HG02870 (cell line): Measurements from ENCODE around the gene KSR2.

ENCODE experiments used
- ATAC-seq: cut with Tn5 transposase; IDR thresholded peaks from one replicate; pipeline ENCODE4 v1.9.1; 2021; ENCODE audit warnings: mild to moderate bottlenecking, moderate library complexity; ENCODE audit not compliant: unreplicated experiment

KSR2 gene

DNA sequence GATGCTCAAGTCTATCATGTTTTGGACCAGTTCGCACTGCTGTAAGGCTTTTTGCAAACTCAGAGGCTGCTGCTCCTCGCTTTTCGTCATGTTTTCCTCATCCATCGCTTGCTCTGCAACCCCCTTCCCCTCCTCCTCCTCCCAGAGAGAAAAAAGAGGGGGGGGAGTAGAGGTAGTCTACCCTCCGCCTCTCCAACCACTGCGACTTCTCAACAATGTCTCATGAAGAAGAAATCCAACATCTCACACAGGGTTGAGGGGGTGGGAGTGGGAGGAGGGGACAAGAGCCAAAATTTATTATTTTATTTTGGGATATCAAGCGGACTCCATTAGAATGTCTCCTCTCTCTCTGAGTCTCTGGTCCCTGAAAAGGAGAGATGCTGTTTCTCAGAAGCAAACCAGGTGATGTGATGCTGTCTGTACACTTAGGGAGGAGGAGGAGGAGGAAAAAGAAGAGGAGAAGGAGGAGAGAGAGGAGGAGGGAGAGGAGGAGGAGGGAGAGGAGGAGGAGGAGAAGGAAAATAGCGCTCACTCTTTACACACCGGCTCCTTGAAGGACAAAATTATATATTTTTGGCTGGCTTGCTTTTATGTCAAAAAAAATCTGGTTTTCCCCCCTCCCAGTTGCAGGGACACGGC is 520 bp downstream of the KSR2 start:
- ATAC-seq, result no peak

DNA sequence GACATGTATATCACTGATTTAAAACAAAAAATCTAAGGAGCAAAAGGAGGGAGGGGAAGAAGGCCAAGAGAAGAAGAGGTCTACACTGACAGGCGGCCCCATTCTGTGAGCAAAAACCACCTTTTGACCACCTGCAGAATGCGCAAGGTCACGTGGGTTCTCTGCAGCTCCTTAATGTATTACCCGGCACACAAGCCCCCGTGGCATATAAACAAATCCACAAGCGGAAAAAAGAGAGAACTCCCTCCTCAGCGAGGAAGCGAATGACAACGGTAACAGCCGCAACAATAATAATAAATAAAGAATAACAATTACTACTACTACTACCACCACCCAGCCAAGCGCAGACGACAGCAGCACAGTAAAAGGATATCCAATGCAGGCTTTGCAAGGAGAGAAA is 1.3 kb downstream of the KSR2 start:
- ATAC-seq, result no peak

DNA sequence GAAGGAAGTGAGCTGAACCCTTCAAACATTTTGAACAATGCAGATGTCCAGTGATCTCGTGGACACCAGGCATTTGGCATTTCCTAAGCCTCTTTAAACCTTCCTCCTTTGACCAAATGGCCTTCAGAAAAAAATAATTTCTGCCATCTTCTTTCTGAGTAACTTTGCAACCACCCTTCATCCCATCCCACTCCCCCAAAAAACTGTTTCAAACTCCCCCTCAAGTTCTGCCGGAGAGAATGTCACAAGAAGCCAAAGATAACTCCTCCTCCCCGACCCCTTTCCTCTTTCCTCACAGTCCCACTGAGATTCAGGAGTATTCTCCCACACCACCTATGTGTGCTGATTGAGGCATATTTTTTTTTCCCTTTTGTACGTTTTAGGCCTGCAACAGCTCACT is 1.7 kb downstream of the KSR2 start:
- ATAC-seq, result no peak

DNA sequence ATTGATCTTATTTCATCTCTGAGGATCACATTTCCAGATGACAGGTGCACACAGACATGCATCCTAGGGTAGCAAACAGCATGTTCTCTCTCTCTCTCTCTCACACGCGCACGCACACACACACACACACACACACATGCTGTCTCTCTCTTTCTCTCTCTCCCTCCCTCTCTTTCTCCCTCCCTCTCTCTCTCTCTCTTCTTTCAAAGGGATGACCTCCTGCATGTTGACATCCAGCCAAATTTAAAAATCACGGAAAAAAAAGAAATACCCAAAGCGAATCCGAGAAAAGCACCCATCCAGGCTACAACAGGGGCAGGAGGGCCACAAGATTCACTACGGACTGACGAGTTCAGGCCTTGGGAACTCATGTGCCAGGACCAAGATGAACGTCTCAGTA is 2.3 kb downstream of the KSR2 start:
- ATAC-seq, result no peak

DNA sequence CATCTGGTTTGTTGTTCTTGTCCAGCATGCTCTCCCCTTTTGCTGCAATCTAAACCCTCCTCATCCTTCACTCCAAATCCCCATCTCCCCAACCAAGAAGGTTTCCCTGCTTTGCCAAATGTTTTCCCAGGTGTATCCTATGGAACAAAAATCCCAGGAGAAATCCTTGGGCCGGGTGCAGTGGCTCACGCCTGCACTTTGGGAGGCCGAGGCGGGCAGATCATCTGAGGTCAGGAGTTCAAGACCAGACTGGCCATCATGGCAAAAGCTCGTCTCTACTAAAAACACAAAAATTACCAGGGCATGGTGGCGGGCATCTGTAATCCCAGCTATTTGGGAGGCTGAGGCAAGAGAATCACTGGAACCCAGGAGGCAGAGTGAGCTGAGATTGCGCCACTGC is 5.0 kb downstream of the KSR2 start:
- ATAC-seq, result no peak

DNA sequence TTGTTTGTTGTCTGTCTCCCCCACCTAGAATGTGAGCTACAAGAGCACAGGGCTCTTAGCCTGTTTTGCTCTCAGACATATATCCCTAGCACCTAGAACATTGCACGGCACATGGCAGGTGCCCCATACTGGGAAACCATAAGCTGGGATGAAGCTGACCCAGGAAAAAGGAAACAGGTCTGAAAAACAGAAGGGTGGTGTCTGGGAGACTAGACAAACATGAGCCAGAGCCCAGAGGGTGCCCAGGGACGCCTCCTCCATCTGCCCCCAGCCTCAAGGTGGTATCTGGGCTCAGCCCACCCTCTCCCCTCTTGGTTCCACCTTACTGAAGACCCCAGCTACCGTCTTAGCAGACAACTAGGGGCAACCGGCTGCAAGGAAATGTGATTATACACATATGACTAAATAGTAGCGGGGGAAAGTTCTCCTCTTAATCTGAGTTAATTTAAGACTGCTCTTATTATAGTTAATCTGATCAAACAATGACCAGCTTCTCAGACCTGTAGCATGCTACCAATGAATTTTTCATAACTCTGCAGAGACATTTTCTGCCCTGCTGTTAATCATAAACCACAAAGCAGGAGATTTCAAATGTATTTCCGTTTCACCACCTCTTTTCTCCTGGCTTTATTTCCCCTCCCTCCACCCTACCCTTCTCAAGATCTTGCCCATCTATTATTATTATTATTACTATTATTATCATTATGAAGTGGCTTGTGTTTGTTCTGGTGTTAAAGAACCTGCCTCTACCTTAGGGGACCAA is 31.9 kb downstream of the KSR2 start:
- no peak for ATAC-seq

DNA sequence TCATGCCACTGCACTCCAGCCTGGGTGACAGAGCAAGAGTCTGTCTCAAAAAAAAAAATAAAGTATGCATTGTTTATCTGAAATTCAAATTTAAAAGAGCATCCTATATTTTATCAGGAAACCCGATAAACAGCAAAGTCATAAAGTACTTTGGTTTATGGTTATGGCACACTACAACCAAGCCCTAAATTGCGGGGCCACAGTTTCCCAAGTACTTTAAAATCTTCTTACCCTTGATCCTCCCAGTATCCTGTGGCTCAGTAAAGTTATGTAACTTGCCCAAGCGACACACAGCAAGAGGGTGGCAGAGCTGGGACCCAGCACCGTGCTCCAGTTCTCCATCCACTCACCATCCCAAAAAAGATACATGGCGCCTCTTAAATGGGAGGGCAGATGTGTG is 35.2 kb downstream of the KSR2 start:
- no peak for ATAC-seq

DNA sequence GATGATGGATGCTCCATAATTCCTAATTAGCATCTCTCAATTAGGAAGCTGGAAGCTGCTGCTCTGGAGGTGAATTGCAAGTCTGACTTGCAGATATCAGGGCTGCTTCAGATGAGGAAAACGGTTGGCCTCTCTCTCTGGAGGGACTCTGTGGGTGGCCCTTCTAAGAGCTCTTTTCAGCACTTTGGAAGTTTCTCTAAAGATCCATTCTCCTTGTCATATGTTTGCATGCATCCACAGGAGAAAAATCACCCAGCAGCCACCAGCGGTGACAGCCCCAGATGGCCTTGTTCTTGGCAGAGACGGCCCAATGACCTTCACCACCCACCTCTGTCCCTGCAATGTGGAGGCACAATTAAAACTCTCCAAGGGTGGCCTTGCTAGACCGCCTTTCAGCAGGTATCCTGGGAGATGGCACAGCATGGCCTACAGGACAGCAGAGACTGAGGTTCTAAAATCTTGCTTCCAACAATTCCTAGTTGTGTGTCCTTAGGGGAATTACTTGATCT is 42.3 kb downstream of the KSR2 start:
- no peak for ATAC-seq

DNA sequence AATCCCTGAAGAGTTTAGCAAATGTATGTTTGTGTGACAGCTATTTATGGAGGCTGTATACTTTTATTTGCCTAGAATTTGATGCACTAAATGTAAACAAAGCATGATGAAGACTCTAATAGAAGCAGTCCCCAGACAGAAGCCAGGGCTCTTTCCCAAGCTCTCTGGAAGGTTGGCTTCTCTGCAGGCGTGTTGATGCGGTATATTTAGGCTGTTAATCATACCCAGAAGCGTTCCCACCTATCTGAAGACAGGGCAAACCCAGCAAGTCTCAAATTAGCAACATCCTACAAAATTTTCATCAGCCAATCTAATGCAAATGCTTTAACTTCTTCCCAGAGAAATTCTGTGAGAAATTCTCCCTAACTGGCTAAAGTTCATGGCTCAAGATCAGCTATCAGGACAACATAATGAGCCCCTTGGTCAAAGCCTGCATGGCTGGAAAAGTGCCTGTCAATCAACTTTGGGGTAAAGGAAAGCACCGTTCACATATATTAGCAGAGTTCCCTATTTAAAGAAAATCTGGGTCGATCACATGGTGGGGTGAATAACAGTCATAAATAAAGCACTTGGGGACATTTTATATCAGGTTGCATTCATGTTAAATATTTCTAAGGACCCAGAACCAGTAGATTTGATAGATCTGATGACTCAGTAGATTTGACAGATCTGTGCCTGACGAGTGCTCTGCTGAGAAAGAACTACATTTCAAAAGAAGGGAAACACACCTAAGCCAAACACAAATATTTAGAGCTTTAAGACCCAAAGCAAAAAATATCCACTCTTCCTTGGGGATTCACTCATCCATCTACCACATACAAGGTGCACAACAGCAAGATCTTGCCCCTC is 46.6 kb downstream of the KSR2 start:
- ATAC-seq, result no peak

DNA sequence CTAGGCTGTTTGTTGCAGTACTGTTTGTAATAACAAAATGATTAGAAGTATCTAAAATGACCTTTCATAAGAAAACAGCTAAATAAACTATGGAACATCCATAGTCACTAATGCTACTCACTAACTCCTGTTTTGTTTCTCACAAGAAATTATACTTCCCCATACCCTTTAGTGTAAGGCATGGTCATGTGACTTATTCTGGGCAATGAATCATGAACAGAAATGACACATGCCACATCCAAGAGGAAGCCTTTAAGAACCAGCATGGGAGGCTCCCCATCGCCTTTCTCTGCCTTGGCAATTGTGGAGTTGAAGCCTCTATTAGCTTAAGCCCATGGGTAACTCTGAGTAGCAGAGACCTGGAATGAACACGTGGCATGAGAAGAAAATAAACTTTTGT is 49.3 kb downstream of the KSR2 start:
- ATAC-seq, result no peak

DNA sequence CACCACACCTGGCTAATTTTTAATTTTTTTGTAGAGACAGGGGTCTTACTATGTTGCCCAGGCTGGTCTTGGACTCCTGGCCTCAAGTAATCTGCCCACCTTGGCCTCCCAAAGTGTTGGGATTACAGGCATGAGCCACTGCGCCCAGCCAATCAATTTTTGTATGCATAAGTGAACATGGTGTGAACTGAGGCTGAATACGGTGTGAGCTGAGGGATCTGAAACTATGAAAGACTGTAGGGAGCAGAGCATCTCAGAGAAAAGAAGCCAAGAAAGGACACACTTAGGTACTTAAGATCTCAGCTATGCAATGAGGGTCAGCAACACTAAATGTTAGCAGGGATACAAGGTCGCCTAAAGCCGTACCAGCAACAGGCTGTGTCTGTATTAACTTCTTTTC is 54.1 kb downstream of the KSR2 start:
- ATAC-seq, result no peak

DNA sequence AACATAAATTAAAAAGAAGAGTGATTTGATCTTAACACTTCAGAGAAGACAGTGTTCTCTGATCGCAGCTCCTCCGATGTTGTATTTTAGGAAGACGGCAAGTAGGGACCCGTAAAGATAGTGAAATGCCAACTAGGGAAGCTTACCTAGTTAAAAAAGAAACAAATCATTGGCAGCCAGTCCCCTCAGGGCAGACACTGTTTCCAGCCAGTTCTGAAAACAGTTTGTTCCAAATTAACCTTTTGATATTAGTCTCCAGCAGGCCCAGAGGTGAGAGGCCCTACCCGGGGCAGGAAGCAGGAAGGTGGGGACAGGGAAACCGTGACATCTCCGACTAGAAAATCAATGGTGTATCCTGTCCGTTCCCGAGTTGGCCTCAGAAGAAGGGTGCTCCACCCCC is 56.0 kb downstream of the KSR2 start:
- ATAC-seq, result no peak

DNA sequence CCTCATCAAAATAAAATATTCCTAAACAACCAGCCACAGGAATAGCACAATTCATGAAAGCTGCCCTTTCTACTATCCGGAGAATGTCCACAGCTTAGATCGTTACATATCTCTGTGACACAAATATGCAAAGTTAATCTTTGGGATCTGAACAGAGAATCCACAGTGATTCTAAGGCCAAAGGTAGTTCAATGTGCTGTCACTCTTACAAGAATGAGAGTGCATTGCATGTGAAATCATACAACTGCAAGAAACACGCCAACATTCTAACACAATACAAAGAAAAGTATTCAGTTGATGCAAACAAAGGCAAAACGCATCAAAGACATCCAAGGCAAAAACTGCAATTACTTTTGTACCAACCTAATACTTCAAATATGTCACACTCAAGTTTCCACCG is 60.4 kb downstream of the KSR2 start:
- ATAC-seq, result no peak

DNA sequence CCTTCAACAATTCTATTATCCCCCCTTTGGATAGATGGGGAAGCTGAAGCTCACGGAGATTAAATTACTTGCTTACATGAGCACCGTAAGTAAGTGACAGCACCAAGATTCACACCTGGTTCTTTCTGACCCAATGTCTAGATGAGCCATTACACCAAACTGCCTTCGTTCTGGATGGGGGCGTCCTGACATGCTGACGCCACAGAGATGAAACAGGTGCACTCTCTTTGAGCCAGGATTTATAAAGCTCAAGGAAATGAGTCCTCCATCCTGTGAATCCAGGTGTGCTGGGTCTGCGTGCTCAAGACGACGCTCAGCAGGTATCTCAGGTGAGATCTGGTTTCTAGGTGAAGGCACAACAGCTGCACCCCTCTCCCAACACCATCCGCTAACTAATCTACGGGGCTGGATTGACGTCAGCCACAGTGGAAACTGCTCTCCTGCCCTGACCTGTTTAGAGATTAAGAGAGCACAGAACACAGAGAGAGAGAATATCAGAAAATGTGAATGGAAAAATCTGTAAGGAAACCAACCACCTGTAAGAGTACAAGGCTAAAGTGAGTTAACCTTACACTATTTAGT is 61.6 kb downstream of the KSR2 start:
- no peak for ATAC-seq

DNA sequence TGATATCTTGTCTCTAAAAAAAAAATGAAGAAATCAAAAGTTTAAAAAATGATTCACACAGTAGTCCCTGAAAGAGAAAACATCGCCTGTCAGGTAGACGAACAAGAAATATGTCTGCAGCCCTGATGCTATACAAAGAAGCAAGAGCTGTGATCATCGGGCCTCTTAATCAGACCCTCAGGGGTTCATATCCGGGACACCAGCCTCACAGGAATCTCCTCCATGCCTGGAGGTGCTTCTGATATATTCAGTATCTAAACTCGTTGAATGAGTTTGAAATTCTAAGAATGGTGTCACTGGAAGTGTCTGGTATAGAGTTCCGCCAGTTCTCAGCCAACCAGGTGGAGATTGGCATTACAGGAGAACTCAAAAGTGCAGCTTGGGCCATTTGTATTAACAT is 64.7 kb downstream of the KSR2 start:
- ATAC-seq, result no peak

DNA sequence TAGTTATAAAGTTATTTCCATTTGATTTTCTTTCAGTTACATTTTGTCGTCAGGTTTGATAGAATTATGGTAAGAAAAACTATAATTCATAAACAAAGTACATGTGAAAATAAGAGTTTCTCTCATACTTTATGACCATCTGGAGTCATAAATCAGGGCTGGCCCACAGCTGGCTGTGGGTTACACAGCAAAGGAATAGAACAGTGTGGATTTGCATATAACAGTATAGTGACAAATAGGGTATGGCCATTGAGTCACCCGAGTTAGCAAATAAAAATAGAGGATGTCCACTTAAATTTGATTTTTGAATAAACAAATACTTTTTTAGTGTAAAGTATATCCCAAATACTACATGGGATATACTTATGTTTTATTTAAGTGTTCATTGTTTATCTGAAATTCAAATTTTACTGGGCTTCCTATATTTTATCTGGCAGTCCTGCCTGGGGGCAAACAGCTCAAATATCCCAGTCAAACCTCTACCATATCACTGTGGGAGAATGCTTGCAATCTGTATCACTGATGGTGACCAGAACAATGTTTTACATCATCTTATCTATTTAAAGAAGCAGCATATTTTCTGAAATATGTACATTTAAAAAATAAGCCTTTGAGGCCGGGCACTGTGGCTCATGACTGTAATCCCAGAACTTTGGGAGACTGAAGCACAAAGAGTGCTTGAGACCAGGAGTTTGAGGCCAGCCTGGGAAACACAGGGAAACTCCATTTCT is 65.5 kb downstream of the KSR2 start:
- ATAC-seq, result no peak

DNA sequence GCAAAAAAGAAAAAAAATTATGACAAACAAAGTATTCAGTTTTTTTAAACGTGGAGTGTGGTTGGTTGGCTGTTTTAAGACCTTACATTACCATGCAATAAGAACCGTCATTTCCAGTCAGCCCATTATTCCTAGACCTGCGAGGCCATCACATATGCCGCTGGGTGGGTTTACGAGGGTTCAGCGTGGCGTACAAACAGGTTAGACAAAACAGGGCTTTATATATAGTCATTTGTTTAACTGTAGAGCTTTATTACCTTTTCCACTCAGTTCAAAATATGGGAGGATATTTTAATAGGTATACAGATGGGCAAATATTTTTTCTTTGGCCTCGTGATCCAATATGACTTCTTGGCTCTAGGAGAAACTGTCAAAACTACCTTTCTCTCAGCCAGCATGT is 67.2 kb downstream of the KSR2 start:
- no peak for ATAC-seq

DNA sequence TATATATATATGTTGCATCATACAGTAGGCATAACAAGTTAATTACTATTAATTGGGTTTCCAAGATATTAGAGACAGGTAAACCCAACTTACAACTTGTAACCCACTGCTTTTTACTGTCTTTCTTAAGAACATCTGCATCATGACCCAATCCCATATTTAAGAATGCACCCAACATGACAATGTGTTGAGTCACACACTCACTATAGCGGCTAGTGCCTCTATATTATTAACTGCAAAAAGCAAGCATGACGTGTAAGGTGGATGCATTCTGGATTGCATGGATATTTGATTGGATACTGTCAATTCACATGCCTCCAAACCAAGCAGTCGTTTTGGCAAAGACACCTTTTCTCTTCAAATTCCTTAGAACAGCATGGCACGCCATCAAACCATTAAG is 68.2 kb downstream of the KSR2 start:
- ATAC-seq, result no peak

DNA sequence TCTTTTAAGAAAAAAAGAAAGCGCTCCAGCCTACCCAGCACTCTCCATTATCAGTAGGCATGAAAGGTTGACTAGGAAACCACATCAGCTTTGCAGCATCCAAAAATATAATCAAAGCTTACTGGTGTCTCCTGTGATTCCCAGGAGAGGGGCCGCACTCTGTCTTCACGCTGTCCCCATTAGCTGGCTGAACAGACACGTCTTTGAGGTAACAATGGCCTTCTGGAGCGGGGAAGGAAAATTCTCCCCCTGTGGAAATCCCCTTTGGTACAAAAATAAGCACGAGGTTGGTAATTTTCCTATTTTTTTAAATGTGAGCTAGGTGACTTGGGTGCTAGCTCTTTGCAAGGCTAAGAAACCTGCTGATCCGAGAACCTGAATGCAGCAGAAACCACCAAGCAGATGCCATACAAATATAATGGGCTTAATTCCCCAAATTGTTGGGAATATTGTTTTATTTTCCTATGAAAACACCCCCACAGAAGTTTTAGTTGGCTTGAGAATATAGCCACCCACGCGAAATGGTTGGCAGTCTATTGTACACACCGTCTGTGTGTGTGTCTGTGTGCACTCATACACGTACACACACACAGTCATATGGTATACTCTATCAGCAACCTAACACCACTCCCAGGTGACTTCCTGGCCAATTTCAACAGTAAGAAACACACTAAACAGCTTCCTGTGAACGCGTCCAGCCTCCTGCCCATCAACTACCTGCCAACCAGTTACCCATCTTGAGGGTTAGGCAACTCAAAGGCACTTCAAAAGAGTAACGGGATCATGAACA is 71.2 kb downstream of the KSR2 start:
- no peak for ATAC-seq

DNA sequence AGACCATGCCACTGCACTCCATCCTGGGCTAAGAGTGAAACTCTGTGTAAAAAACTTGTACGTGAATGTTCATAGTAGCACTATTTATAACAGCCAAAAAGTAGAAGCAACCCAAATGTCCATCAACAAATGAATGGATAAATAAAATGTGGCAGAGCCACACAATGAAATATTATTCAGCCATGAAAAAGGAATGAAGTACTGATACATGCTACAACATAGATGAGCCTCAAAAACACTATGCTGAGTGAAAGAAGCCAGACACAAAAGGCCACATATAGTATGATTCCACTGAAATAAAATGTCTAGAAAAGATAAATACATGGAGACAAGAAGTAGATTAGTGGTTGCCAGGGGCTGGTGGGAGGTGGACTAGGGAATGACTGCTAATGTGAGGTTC is 72.8 kb downstream of the KSR2 start:
- ATAC-seq, result no peak
